ENCODE results near the gene EFCAB12.

DNA sequence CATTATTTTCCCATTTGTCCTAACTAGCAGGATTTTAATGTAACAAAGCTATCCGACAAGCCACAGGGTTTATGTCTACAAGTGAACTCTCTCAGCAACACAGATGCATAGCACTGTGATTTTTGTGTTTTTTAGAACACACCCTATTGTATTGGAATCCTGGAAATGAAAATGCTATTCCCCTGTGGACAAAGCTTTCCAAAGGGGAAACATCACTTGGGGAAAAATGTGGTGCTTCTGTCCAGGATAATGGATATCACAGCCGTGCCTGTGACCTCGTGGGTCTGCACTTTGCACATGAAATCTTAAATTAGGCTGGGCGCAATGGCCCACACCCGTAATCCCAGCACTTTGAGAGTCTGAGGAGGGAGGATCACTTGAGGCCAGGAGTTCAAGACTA, 60.6 kb downstream of the EFCAB12 start:
- TF ChIP-seq EP300 (IDR thresholded peaks at IDR 0.05) (no peak), CTCF (IDR thresholded peaks at IDR 0.05) (no peak), POLR2A (IDR thresholded peaks at IDR 0.05) (no peak), POLR2AphosphoS5 (IDR thresholded peaks at IDR 0.05) (no peak)

All from gastroesophageal sphincter (tissue), 3 donors.